A549 (cell line): ENCODE measurements around the gene NDNF. TPM values are rescaled to one million over a fixed set of nuclear protein-coding genes. Genes with fewer than 3 reads are reported as not detected.

ENCODE experiments used
- ATAC-seq, 2 experiments: fragments of 200-7000 bp in 1 of 2; fragments of >200 bp in 1 of 2; cut with Nextera tagmentation in 1 of 2; cut with Tn5 transposase in 1 of 2; 3 replicates each; pipeline versions ENCODE4 v1.8.0 to v1.9.1; 2018 to 2020; ENCODE audit warnings: mild to moderate bottlenecking in 1 of 2, moderate library complexity in 1 of 2
- CTCF ChIA-PET: fragments of 300-600 bp; sonication (Branson Sonifier 250); formaldehyde crosslinking; extraction: SDS; loops from one replicate; lab custom pipeline; 2021; ENCODE audit warnings: antibody characterized with exemption, inconsistent platforms; lab: Yijun Ruan, JAX
- POLR2A ChIA-PET: fragments of 350-600 bp; formaldehyde crosslinking; extraction: SDS; loops from one replicate; lab custom pipeline; 2021; ENCODE audit warnings: antibody characterized with exemption, inconsistent platforms; lab: Yijun Ruan, JAX
- DNase-seq, 2 experiments: peaks; one replicate each; pipeline versions ENCODE4 v3.0.0 to v3.0.0-alpha.2; 2011 to 2016; ENCODE audit warnings: low read depth in 1 of 2, low spot score in 1 of 2
- FAIRE-seq: peaks from 2 replicates; lab custom pipeline; 2011; peaks lifted over from hg19 to GRCh38; lab: Jason Lieb, UNC
- H3K27ac ChIP-seq, 2 experiments: fragments of >200 bp; sonication (Bioruptor Twin); formaldehyde crosslinking; 3 replicates each; pipeline ENCODE4 v1.5.1; 2016 to 2017
- H3K4me1 ChIP-seq: fragments of >200 bp; sonication (Bioruptor Twin); formaldehyde crosslinking; 3 replicates; pipeline ENCODE4 v1.6.1; 2016
- H3K4me2 ChIP-seq: fragments of >200 bp; sonication (Bioruptor Twin); formaldehyde crosslinking; 3 replicates; pipeline ENCODE4 v1.6.1; 2016
- H3K4me3 ChIP-seq: fragments of >200 bp; sonication (Bioruptor Twin); formaldehyde crosslinking; 3 replicates; pipeline ENCODE4 v1.5.1; 2016
- H3K9me3 ChIP-seq: fragments of >200 bp; sonication (Bioruptor Twin); formaldehyde crosslinking; 3 replicates; pipeline ENCODE4 v1.6.1; 2016
- BHLHE40 ChIP-seq: IDR thresholded peaks from 2 replicates; pipeline ENCODE4 v1.6.1; 2012; ENCODE audit warnings: low read depth, low read length, inconsistent platforms
- CBX8 ChIP-seq: fragments of 200-600 bp; sonication (generic); IDR thresholded peaks from 2 replicates; pipeline ENCODE4 v1.6.1; 2016
- CEBPB ChIP-seq, 2 experiments: fragments of >200 bp in 1 of 2; sonication (Bioruptor Twin) in 1 of 2; formaldehyde crosslinking in 1 of 2; IDR thresholded peaks; 2 replicates each; pipeline ENCODE4 v1.6.1; 2012 to 2016
- CHD2 ChIP-seq: fragments of 150-350 bp; IDR thresholded peaks from 2 replicates; pipeline ENCODE4 v1.6.1; 2014; ENCODE audit warnings: low read length; ENCODE audit not compliant: partially characterized antibody
- CHD4 ChIP-seq: fragments of 200-600 bp; sonication (generic); IDR thresholded peaks from 2 replicates; pipeline ENCODE4 v1.6.1; 2016; ENCODE audit warnings: antibody characterized with exemption, mild to moderate bottlenecking, borderline replicate concordance
- EHMT2 ChIP-seq: fragments of 200-600 bp; sonication (generic); IDR thresholded peaks from 2 replicates; pipeline ENCODE4 v1.6.1; 2016; ENCODE audit warnings: antibody characterized with exemption, low read depth, mild to moderate bottlenecking, moderate library complexity
- EP300 ChIP-seq, 2 experiments: fragments of >200 bp; sonication (Bioruptor Twin); formaldehyde crosslinking; IDR thresholded peaks; 2 replicates in 1 of 2; 3 replicates in 1 of 2; pipeline ENCODE4 v1.6.1; 2016 to 2017
- FOSL2 ChIP-seq, 2 experiments: fragments of 450-650 bp in 1 of 2; fragments of >200 bp in 1 of 2; sonication (Bioruptor Twin) in 1 of 2; formaldehyde crosslinking; IDR thresholded peaks; 2 replicates each; pipeline versions ENCODE4 v1.5.0 to v1.6.1; 2016 to 2020; ENCODE audit warnings: mild to moderate bottlenecking in 1 of 2, moderate library complexity in 1 of 2
- FOXS1 ChIP-seq: fragments of 250-450 bp; sonication (Bioruptor Pico); IDR thresholded peaks from 2 replicates; pipeline ENCODE4 v1.5.0; 2020; ENCODE audit warnings: mild to moderate bottlenecking, moderate library complexity
- HOXB5 ChIP-seq: fragments of 250-450 bp; sonication (Bioruptor Pico); IDR thresholded peaks from 2 replicates; pipeline ENCODE4 v1.5.0; 2020; ENCODE audit warnings: mild to moderate bottlenecking, moderate library complexity
- NPAS2 ChIP-seq: fragments of 250-450 bp; sonication (Bioruptor Pico); IDR thresholded peaks from 2 replicates; pipeline ENCODE4 v1.8.0; 2022; ENCODE audit warnings: mild to moderate bottlenecking, moderate library complexity, borderline replicate concordance
- RCOR1 ChIP-seq: fragments of 150-350 bp; IDR thresholded peaks from 2 replicates; pipeline ENCODE4 v1.6.1; 2014; ENCODE audit warnings: antibody characterized with exemption, low read length, low read depth
- RNF2 ChIP-seq: fragments of 200-600 bp; sonication (generic); IDR thresholded peaks from 2 replicates; pipeline ENCODE4 v1.6.1; 2016; ENCODE audit warnings: low read depth, mild to moderate bottlenecking, antibody characterized with exemption, moderate library complexity, borderline replicate concordance
- TP53 ChIP-seq: fragments of 250-450 bp; sonication (Bioruptor Pico); IDR thresholded peaks from 2 replicates; pipeline ENCODE4 v1.5.0; 2021; ENCODE audit warnings: mild to moderate bottlenecking, moderate library complexity
- ZFP36 ChIP-seq: fragments of 450-650 bp; IDR thresholded peaks from 2 replicates; pipeline ENCODE4 v1.6.1; 2014; ENCODE audit warnings: borderline replicate concordance; ENCODE audit not compliant: partially characterized antibody
- ZNF302 ChIP-seq: fragments of 250-450 bp; sonication (Bioruptor Pico); IDR thresholded peaks from 2 replicates; pipeline ENCODE4 v1.9.0; 2021; ENCODE audit warnings: inconsistent platforms, mild to moderate bottlenecking, moderate library complexity
- ZSCAN20 ChIP-seq: fragments of 250-450 bp; sonication (Bioruptor Pico); IDR thresholded peaks from 2 replicates; pipeline ENCODE4 v1.8.0; 2022; ENCODE audit warnings: mild to moderate bottlenecking, moderate library complexity
- WGBS: methylation state at CpG from one replicate; pipeline ENCODE4 v1.1.6; 2017; ENCODE audit errors: missing lambda C conversion rate; 5-methylcytosine and 5-hydroxymethylcytosine counted together
- polyA plus RNA-seq, 4 experiments: library from polyadenylated mRNA; depleted of rRNA in 3 of 4; stranded (reverse); fragments of >200 nt; fragmentation: RNase III in 1 of 4; extraction: RNeasy Plus Mini Kit Qiagen cat#74134 plus additional on column Dnase treatment in 1 of 4; gene quantifications; 2 replicates in 3 of 4; 3 replicates in 1 of 4; pipeline ENCODE4 v1.2.3, GENCODE V29; 2011 to 2017
- TF ChIP-seq, protein P1 (sequence below): IDR thresholded peaks from 2 replicates; pipeline ENCODE4 v1.6.1; 2012; ENCODE audit warnings: low read depth, borderline replicate concordance
- TF ChIP-seq, protein P2 (sequence below): fragments of >200 bp; sonication (Bioruptor Twin); formaldehyde crosslinking; IDR thresholded peaks from 3 replicates; pipeline ENCODE4 v1.5.1; 2016
- TF ChIP-seq, protein P3 (sequence below): IDR thresholded peaks from 2 replicates; pipeline ENCODE4 v1.6.1; 2012

Gene NDNF
- polyA plus RNA-seq, 2 of the 4 experiments (the other 2 are of a cell fraction): not detected

DNA sequence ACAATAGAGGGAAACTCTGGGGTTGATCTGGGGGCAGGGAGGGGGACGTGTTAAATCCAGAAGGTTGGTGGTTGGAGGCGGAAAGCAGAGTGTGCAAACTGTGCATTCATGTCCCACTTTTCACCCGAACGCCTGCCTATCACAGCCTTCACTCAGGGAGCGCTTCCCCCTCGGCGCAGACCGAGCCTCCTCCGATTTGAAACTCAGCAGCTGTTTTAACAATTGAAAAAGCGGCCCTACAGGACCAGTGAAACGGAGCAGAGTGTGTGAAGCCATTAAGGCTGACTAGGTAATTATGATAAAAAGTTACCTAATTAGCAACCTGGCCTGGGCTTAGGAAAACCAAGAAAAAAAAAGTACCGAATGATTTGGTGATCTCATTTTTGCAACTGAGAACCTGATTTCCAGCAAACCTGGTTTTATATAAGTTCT, 685 bp upstream of the NDNF start:
- H3K4me2 ChIP-seq: peak overlapping the region; percentile 98
- 35% methylated on average over 12 of the region's 12 CpGs for WGBS
- H3K27ac ChIP-seq: no peak overlapping the region
- H3K9me3 ChIP-seq: no peaks in the 10 kb centered on the region
- CTCF ChIA-PET: no interaction called here
- TF ChIP-seq, protein P1, sequence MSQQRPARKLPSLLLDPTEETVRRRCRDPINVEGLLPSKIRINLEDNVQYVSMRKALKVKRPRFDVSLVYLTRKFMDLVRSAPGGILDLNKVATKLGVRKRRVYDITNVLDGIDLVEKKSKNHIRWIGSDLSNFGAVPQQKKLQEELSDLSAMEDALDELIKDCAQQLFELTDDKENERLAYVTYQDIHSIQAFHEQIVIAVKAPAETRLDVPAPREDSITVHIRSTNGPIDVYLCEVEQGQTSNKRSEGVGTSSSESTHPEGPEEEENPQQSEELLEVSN: no peak
- TF ChIP-seq FOSL2 (IDR thresholded peaks at IDR 0.05) (no peak), FOSL2 (CRISPR knock-in tag; IDR thresholded peaks at IDR 0.05) (no peak)
- POLR2A ChIA-PET: no interaction called here
- no peak for ATAC-seq
- DNase-seq: no peak
- FAIRE-seq: no peak
- peaks cover 10% of the 10 kb centered on the region for H3K4me1 ChIP-seq
- H3K4me3 ChIP-seq: peak overlapping the region; percentile 51; the same call in 1 of the 3 replicates

- ATAC-seq: no peak; a peak in 2 of 6 replicates
- H3K4me2 ChIP-seq: peak overlapping the region; percentile 98
- FAIRE-seq: no peak
- H3K27ac ChIP-seq: no peak overlapping the region
- no peaks in the 10 kb centered on the region for H3K9me3 ChIP-seq
- no peak for DNase-seq
- H3K4me1 ChIP-seq: peaks cover 10% of the 10 kb centered on the region
- ChIA-PET CTCF (interaction anchor here (0.6 to 1.2 kb wide), 3 partner anchors 27 to 359 kb away, joined by 3 to 4 read pairs (median 3); no protein-coding TSS in a partner anchor), POLR2A (no interaction called here)
- 7% methylated on average over 33 of the region's 34 CpGs for WGBS
- TF ChIP-seq, protein P2, sequence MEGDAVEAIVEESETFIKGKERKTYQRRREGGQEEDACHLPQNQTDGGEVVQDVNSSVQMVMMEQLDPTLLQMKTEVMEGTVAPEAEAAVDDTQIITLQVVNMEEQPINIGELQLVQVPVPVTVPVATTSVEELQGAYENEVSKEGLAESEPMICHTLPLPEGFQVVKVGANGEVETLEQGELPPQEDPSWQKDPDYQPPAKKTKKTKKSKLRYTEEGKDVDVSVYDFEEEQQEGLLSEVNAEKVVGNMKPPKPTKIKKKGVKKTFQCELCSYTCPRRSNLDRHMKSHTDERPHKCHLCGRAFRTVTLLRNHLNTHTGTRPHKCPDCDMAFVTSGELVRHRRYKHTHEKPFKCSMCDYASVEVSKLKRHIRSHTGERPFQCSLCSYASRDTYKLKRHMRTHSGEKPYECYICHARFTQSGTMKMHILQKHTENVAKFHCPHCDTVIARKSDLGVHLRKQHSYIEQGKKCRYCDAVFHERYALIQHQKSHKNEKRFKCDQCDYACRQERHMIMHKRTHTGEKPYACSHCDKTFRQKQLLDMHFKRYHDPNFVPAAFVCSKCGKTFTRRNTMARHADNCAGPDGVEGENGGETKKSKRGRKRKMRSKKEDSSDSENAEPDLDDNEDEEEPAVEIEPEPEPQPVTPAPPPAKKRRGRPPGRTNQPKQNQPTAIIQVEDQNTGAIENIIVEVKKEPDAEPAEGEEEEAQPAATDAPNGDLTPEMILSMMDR: no peak
- no peak for TF ChIP-seq ZFP36
- TF ChIP-seq EHMT2: no peak
- 0 out of 2 replicates have a peak, but pooled peaks have one; percentile 58 for TF ChIP-seq CBX8
- TF ChIP-seq EP300 (IDR thresholded peaks at IDR 0.05): no peak
- no peak for TF ChIP-seq CEBPB (IDR thresholded peaks at IDR 0.05)
- TF ChIP-seq RNF2: peak; percentile 77; the same call in 1 of the 2 replicates
- H3K4me3 ChIP-seq: peak overlapping the region; percentile 51
Observed at GRCh38 chr4:121071640-121072223, 603 bp downstream of the NDNF start.

- H3K27ac ChIP-seq: no peak overlapping the region
- ChIA-PET CTCF (interaction anchor here (1.2 kb wide), 2 partner anchors 26 to 133 kb away, joined by 3 to 4 read pairs; no protein-coding TSS in a partner anchor), POLR2A (no interaction called here)
- H3K4me2 ChIP-seq: peak overlapping the region; percentile 98
- DNase-seq (peak; percentile 25 to 43), FAIRE-seq (no peak), ATAC-seq (peak; percentile 87 to 96)
- 32% methylated on average over 21 of the region's 64 CpGs for WGBS
- peak overlapping the region; percentile 51 for H3K4me3 ChIP-seq
- H3K4me1 ChIP-seq: peaks cover 10% of the 10 kb centered on the region
- H3K9me3 ChIP-seq: no peaks in the 10 kb centered on the region
- no peak for TF ChIP-seq ZNF302 (CRISPR knock-in tag)
- TF ChIP-seq, protein P3, sequence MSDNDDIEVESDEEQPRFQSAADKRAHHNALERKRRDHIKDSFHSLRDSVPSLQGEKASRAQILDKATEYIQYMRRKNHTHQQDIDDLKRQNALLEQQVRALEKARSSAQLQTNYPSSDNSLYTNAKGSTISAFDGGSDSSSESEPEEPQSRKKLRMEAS: 0 out of 2 replicates have a peak, but pooled peaks have one; percentile 6
Observed at GRCh38 chr4:121070696-121071639, 1.4 kb downstream of the NDNF start.

DNA sequence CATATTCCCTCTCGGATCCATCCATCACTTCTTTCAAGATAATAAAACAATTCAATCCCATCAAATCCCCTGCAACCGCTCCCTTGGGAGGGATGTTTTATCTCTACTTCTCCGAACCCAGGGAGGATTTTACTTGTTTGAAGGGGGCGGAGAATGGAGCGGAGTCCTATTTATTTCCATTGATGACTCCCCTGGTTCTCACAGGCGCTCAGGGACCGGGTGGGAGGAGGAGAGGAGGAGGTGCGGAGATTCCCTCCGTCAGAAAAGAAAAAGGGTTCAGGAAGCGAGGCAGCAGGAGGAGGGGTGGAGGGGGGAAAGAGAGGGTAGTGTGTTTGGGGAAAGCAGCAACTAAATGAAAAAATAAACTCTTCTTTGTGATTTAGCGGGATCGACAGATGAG, 2.1 kb downstream of the NDNF start:
- 88% methylated on average over 12 of the region's 12 CpGs for WGBS
- TF ChIP-seq FOXS1: no peak
- no peak for TF ChIP-seq CHD4
- no peak for TF ChIP-seq CHD2
- no peak for TF ChIP-seq HOXB5 (CRISPR knock-in tag)
- no peak for TF ChIP-seq NPAS2
- no peak for TF ChIP-seq ZSCAN20
- no peak for TF ChIP-seq RNF2
- no peak for TF ChIP-seq BHLHE40
- TF ChIP-seq CBX8: no peak
- no peak for TF ChIP-seq TP53
- no peak for TF ChIP-seq RCOR1
- no peak for FAIRE-seq
- no peaks in the 10 kb centered on the region for H3K9me3 ChIP-seq
- peaks cover 10% of the 10 kb centered on the region for H3K4me1 ChIP-seq
- H3K27ac ChIP-seq: no peak overlapping the region
- no peak overlapping the region; the same call in 2 of the 3 replicates for H3K4me3 ChIP-seq
- POLR2A ChIA-PET: no interaction called here
- DNase-seq: no peak
- H3K4me2 ChIP-seq: no peak overlapping the region; the same call in 2 of the 3 replicates
- CTCF ChIA-PET: no interaction called here
- ATAC-seq: no peak
